Measurements from ENCODE around the gene SPEN.
A peak's percentile ranks its signal among the peaks of the same experiment; 100 is the strongest.

SPEN gene

DNA sequence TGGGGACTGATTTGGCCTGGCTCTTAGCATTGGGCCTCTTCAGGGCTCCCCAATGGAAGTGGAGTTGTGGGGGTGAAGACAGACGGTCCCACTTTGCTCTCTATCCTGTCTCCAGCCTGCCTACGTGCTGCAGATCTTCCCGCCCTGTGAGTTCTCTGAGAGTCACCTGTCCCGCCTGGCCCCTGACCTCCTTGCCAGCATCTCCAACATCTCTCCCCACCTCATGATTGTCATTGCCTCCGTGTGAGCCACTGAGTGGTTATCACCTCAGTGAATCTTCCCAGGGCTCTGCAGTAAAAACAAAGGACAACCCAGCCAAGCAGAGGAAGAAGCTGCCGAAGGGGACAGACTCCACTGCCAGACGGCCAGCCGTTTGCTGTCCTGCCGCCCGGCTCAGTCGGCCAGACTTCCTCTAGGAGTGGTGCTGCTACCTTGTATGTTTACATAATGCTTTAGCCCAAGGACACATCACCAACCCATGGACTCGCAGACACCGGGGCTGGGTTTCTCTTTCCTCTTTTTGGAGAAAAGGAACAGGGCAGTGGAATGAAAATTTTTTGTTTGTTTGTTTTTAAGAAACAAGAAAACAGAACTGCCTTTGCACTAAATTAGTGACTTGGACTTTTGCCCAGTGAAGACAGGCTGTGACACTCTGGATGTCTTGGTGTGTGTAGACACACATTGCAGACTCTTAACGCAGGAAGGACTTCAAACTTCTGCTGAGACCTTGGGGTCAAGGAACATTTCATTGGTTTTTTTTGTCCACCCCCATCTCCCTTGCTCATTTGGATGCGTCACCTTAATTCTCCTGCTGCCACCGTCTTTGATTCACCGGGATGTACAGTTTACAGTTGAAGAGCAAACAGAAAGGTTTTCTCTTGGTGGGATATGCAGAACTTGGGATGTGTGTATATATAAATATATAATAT, 91.9 kb downstream of the SPEN start:
- no peak for DNase-seq

DNA sequence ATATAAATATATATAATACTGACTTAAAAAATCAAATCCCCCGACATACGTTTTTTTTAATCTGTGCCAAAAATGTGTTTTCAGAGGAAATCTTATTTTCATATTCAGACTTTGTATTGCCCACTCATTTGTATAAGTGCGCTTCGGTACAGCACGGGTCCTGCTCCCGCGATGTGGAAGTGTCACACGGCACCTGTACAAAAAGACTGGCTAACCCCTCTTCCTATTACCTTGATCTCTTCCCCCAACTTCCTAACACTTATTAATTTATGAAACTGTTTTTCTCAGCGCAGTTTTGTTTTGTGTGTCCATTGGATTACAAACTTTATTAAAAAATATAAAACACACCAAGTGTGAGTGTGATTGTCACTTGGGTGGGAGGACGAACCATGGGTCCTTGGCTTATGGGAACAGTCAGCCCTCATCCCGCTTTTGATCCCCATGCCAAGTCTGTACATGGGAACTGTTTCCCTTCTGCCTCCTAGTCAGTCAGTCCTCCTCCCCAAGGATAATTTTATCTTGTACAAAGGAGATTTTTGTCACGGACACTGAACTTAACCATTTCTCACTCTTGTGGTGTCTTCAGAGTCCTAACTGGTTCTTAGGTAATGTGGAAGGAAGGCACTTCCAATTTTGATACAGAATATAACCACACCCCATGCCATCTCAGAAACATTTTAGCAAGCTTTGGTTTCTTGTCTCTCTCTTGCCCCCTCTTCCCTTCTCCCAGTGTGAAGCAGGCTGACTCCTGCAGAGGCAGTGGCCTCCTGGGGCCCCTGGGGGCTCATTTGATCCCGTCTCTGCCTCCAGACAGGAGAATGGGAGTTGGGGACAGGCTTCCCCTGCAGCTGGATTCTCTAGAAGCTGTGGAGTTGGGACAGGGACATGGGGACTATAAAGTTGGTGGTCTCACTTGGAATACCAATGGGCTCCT, 92.9 kb downstream of the SPEN start:
- DNase-seq, result no peak

DNA sequence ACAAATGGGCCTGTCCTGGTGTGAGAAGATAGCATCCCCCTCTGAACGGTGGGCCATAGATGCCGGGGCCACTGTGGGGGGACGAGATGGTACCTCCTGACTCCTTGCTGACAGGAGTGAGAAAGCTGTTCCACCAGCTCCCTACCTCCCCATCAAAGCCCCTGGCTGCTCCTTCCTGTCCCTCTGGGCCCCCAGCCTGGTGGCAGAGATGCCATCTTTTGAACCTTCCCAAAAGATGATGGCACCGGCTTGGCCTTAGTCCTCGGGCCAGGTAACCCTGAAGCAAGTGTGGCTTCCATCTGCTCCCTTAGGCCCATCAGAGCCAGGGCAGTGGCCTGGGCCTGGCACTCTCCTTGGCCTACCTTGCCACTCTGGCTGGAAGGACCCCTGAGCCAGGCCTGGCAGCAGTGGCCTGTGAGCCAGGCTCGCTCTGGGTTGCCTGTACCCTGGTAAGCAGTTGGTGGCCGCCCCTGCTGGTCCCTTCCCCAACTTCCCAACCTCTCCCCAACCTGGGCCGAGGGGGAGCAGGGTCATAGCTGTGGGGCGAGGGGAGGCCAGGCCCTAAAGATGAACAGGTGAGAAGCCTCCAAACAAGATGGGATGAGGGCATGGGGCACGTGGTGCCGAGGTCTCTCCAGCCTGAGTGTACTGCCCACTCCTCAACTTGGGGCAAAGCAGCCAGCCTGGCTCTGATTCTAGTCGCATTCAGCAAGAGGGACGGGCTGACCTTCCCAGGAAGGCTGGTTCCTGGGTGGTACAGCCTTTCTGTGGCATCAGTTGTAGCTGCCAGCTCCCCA, 93.7 kb downstream of the SPEN start:
- no peak for DNase-seq

DNA sequence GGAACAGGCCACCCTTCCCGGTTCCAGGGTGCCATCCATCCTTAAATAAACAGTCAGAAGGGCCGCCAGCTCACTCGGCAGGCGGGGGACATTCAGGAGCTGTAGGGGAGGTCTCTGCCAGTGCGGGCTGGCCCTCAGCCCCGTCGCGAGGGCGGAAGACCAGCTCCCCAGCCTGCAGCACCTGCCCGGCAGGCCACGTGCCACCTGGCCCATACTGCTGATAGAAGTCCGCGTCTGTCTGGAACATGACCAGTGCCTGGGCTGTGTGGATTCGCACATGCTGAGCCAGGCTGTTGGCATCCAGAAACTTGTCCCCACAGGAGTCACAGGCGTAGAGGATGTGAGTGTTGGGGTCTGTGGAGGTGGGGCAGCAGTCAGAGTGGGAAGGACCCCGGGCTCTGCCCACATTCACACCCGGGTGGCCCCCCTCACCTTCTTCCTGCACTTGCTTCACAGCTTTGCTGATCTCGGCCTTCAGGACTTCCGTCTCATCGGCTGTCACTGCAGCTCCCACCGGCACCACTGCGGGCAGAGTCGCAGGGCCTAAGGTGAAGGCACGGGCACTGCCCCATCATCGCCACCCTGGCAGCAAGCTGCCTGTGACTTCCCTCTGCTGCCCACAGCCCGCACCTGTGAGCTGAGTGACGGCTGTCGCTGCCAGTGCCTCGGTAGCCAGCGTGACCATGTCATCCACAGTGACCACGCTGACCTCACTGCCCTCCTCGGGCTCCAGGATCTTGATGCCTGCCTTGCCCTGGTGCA, 94.6 kb downstream of the SPEN start:
- DNase-seq, result no peak

DNA sequence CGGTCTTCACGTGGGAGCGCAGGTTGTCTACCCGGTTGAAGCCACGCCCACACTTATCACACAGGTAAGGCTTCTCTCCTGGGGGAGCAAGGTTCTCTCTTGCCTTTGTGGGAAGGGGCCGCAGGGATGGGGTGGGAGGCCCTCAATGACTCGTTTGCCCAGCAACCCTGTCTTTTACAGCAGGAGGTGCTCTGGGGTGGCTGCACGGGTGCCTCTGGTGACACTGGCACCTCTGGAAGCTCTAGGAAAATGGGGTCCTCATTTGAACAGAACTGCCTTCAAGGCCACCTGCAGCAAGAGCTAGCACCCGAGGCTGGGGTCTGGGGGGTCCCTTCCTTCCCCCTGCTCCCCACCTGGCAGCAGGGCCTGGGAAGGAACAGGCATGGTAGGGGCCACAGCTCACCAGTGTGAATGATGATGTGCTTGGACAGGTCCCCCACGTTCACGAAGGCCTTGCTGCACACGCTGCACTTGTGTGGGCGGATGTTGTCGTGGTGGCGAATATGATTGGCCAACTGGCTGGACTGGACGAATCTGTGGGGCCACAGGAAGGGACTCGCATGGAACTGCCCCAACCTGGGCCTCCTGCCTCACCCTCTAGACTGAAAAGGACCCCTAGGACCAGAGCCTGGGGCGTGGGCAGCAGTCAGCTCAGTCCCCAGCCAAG, 95.3 kb downstream of the SPEN start:
- DNase-seq, result no peak

DNA sequence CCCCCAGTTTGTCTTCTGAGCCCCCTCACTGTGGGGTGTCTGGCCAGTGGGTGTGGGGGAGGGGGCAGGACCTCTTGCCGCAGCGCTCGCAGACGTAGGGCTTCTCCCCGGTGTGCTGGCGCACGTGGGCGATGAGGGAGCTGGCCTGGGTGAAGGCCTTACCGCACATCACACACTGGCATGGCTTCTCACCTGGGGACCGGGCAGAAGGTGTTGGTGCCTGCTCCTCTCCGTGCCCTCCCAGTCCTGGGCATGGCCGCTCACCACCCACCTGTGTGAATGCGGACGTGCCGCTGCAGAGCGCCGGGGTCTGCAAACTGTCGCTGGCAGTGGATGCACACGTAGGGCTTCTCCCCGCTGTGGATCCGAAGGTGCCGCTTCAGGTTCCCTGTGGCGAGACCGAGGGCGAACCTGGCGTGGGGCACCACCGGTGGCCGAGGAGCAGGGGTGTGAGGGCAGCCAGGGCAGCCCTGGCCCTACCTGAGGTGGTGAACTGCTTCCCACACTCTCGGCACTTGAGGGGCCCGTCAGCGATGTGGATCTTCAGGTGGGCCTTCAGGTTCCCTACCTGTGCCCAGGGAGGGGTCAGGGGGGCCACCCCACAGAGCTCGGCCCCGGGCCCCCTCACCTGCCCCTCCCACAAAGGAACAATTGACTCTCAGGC, 96.0 kb downstream of the SPEN start:
- DNase-seq, result no peak

DNA sequence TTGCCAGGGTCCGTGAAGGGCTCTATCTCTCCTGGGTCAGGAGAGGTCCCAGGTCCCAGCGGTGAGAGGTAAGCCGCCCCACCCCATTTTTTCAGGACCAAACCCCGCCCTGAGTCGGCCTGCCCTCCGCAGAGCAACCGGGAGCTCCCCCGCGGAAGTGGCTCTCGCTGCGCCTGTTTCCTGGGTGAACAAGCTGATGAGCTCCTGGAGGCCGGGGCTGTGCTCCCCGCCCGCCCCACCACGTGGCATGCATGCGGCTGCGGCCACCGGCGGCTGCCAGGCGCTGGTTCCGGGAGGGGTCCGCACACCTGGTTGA, 96.4 kb downstream of the SPEN start:
- no peak for DNase-seq

DNA sequence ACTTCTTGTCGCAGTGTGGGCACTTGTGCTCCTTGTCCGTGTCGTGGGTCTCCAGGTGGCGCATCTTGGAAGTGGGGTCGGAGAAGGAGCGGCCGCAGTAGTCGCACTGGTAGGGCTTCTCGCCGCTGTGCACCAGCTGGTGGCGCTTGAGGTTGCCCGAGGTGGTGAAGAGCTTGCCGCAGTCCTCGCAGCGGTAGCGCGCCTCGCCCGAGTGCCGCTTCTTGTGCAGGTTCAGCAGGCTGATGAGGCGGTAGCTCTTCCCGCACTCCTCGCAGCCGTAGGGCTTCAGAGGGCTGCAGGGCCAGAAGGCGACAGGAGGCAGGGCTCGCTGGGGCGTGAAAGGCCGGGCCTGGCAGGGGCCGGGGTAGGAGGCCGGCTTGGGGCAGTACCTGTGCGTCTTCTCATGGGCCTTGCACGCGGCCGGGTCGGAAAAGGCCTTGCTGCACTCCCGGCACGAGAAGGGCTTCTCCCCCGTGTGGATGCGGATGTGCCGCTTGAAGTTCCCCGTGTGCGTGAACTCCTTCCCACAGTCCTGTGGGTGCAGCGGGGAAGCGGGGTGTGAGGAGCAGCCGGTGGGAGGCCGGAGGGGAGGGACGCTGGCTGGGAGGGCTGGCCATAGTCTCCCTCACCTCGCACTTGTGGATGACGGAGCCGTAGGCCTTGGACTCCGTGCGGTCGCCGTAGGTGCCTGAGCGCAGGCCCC, 97.0 kb downstream of the SPEN start:
- DNase-seq, result no peak

DNA sequence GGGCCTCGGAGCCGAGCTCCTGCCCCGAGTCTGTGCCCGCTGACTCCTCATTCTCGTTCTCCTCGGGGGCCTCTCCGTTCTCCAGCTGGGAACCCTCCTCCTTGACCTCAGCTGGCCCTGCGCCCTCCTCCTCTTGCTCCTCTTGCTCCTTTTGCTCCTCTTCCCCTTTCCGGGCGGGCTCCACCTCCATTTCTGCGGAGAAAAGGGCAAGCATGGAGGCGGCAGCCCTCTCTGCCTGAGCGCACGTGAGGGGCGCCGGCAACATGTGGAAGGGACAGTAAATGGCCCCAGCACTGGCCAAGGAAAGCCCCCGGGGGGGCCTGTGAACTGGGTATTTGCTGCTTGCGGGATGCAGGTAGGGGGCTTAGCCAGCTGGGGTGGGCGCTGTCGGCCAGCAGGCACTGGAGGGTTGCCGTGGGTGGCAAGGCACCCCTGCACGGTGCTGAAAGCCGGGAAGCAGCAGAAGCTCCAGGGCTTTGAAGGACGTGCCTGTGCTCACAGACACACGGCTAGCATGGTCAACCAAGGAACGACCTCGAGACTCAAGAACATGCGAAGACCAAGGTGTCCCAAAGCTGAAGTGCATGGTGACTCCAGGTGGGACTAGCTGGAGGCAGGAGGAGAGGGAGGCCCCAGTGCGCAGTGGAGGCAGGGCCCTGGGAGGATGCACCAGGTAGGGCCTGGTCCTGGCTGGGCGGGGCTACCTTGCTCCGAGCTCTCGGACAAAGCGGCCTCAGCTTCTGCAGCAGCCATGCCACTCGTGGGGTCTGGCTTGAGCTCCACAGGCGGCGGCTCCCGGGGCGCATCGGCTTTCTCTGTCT, 97.7 kb downstream of the SPEN start:
- no peak for DNase-seq

DNA sequence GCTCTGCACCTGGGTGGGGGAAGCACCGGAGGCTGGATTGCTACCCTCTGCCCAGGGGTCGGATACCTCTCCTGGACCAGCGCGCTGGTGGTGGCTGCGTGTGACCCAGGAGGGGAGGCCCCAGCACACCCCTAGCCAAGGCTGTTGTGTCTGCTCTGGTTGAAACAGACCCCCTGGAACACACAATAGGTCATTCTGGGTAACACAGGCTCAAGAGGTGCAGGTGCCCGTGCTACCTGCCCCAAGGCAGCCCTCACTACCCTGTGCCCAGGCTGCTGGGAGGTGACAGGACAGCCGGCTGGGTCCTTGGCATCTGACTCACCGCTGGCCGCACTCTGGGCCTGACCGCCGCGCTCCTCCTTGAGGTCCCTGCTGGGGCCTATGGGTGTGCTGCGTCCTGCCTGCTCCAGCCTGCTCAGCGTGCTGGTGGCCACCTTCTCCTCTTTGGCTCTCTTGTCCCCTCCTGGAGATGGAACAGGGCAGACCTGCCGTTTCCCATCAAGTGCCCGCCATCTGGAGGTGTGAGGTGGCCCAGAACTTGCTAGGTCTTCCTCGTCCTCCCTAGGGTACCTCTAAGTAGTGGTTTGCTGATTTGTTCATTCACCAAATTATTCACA, 98.4 kb downstream of the SPEN start:
- DNase-seq, result no peak

DNA sequence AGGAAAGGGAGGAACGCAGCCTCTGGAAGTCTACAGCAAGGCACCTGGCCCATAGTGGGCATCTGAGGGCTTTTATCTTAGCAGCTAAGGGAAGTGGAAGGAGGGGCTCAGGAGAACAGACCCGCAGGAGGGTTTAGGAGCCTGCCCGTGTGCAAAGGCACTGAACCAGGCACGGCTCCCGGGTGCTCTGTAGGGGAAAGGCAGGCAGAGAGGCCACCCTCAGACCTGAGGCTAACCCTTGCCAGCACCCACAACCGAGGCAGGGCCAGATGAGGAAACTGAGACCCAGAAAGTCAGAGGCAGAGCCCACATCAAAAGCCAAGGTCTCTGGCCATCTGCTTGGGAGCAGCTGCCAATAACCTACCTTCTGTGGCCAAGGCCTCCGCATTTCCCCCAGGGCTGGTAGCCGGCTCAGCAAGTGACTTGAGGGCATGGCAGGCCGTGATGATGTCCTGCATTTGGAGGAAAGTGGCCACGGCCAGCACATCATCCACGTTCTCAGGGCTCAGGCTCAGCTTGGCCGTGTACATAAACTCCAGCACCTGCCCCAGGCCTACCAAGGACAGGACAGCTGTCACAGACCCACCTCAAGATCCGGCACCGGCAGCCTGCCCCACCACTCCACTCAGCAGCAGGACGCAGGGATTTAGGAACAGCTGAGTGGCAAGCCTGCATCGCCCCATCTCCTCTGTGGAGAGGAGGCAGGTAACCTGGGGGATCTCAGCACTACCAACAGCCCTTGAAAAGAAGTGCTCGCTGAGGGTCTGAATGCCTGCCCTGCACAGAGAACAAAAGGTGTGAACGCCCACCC, 99.3 kb downstream of the SPEN start:
- no peak for DNase-seq

DNA sequence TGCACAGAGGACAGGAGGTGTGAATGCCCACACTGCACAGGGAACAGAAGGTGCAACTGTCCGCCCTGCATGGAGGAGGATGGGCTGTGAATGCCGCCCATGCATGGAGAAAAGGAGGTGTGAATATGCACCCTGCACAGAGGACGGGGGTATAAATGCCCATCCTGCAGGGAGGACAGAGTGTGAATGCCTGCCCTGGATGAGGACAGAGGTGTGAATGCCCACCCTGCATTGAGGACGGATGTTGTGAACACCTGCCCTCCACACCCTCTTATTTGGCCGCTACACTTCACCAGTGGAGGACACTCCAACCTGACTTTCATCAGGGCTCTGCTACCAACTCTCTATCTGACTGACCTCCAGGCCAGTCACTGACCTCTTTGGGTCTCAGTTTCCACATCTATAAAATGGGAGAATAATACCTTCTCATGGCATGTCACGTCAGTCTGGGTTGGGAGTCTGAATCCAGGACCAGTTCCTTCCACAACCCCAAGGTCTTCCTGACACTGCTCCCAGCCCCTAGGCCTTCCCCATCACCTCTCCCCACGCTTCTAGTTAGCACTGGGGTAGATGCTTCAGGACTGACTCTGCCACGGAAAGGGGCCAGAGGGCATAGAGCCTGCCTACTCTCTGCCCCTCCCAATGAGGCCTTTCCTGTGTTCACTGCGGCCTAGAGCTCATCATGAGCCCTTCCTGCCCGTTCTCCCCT, 100.0 kb downstream of the SPEN start:
- no peak for DNase-seq

DNA sequence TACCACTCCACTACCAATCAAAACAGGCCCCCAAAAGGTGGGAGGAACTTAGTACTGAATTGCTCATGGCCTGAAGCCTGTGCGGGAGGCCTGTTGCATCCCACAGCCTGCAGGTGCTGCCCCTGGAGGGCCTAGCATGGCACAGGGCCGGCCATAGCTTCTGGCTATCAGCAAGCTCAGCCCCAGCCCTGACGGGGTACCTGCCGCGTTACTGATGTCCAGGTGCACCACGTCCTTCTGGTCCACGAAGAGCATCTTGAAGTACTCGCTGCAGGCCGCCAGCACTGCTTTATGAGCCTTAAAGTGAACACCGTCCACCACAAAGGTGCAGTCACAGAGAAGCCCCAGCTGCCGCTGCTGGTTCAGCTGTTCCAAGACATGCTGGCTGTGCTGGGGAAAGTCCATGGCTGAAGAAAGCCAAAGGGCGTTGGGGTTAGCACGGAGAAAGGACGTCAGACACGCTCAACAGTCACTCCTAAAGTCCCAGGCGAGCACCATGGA, 100.6 kb downstream of the SPEN start:
- no peak for DNase-seq

DNA sequence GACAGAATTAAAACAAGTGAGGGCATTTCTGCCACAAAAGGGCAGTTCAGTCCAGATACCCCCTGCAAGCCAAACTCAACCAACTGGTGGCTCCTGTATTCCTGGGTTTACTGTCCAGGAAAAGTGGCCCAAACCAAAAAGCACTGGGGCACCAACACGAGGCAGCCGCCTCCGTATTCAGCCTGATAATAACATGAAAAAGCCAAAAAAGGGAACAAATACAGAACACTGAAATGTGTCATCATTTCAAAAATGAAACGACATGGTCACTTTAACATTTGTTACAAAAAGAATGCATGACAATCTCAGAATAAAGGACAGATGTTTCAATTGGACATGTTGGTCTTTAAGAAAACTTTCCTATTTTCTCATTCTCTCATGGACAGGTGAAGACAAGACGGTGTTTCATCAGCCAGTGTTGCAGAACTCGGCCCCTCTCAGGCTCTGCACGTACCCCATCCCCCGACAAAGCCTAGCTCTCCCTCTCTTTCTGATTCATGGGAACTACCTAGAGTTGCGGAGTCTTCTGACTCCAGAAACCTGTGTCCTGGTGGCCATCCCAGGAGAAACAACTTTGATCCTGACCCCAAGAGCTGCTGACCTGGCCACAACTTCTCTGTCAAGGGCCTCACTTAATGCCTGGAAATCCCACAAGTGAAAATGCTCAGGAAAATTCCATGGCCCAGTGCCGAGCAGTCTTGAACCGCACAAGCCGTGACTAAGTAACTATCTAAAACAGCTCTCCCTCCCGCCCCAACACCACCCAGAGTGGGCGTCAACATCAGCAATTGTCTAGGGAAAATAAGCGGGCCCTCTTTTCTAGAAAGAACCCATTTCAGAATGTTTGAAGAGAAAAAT, 101.3 kb downstream of the SPEN start:
- DNase-seq, result peak; percentile 36

DNA sequence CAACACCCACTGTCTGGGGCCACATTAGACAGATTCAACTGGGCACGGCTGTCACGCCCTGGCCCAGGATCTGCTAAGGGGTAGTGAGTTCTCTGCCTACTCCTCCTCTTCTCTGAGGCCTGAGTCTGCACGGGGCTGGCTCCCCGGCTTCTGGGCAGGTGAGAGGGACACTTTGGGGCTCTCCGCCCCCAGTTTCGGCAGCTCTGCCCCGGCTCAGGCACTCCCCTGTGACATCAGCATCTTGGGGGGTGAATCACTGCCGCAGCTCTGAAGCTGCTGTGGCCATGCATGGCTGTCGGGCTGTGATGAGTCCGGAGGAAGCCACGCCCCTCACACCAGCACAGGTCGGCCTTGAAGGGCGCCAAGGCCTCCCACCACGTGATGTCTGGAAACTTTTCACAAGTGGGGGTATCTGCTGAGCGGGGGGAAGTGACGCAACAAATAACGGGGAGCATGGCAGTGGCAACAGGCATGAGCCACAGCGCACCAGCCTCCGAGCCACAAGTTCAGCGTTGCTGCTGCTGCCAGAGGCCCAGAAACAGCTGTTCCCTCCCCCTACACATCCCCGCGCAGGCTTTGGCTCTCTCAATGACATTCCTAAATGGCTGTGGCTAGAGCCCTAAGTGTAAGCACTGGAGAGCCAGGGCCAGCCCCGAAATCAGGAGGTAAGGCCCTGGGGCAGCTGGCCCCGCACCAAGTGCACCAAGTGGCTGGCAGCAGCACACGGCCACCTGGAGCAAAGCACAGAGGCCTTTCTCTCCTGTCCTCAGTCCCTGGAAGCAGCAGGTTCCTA, 102.1 kb downstream of the SPEN start:
- peak; percentile 66 for DNase-seq

DNA sequence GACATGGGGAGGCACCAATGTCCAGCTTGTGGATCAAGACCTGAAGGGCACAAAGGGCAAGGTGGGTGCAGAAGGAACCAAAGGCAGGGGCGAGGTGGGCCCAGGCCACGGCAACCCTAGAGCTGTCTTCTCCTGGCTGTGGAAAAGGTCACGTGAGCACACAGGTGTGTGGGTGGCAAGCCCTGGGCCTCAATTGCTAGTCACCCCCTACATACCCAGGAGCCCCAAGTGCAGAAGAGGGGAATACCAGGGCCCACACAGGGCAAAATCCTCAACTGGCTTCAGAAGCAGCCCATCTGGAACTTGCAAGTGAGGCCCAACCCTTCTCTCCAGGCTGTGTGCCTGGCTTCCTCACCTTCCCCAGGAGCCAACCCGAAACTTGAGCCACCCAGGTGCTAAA, 102.8 kb downstream of the SPEN start:
- no peak for DNase-seq

Measured in hematopoietic multipotent progenitor cell treated with erythropoietin and hydrocortisone succinate and interleukin-3 and kit ligand, for 8 days (in vitro differentiated cells).